Neural cell (in vitro differentiated cells): ENCODE results near the gene RELT.

Experiments
- EP300 ChIP-seq: fragments of 450-650 bp; conservative IDR thresholded peaks from 2 replicates; pipeline ENCODE4 v1.6.1; 2014; ENCODE audit warnings: antibody characterized with exemption, mild to moderate bottlenecking, moderate library complexity; ENCODE audit not compliant: poor library complexity, severe bottlenecking
- EZH2 ChIP-seq: fragments of 200-600, 300-800 bp; shearing (Covaris generic), sonication (generic); IDR thresholded peaks from 2 replicates; pipeline ENCODE4 v1.6.1; 2014; ENCODE audit warnings: antibody characterized with exemption, low read length, borderline replicate concordance, mild to moderate bottlenecking; ENCODE audit not compliant: insufficient read depth, poor library complexity, severe bottlenecking
- MXI1 ChIP-seq: fragments of 450-650 bp; conservative IDR thresholded peaks from 2 replicates; pipeline ENCODE4 v1.6.1; 2014; ENCODE audit warnings: antibody characterized with exemption, mild to moderate bottlenecking; ENCODE audit not compliant: poor library complexity, severe bottlenecking
- POLR2AphosphoS5 ChIP-seq: IDR thresholded peaks from 2 replicates; pipeline ENCODE4 v1.6.1; 2012
- REST ChIP-seq: IDR thresholded peaks from 2 replicates; pipeline ENCODE4 v1.6.1; 2012; ENCODE audit warnings: borderline replicate concordance
- SMC3 ChIP-seq: fragments of 450-650 bp; conservative IDR thresholded peaks from 2 replicates; pipeline ENCODE4 v1.6.1; 2014; ENCODE audit warnings: antibody characterized with exemption, mild to moderate bottlenecking, moderate library complexity; ENCODE audit not compliant: poor library complexity
- TAF1 ChIP-seq: IDR thresholded peaks from 2 replicates; pipeline ENCODE4 v1.6.1; 2012; ENCODE audit warnings: low read depth
- TF ChIP-seq, protein P1 (sequence below): fragments of 450-650 bp; IDR thresholded peaks from 2 replicates; pipeline ENCODE4 v1.5.1; 2014; ENCODE audit warnings: antibody characterized with exemption, mild to moderate bottlenecking, moderate library complexity; ENCODE audit not compliant: poor library complexity, severe bottlenecking

DNA sequence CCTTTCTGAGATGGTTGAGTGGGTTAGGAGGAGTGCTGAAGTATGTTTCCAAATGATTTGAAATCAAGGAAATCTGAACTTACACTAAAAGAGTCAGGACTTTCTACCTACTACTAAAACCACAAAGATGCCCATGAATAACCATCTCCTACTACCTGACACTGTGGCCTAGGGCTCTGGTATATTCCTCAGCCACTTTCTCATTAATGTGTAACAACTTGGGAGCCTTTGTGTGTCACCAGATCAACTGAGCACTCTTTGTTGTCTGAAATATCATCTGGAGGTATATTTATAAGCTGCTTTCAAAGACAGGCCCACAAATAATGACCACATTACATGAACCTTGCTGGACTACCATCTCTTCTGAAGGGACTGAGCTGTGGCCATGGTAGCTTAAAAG lies 43.9 kb downstream of the RELT start:
- TF ChIP-seq, protein P1, sequence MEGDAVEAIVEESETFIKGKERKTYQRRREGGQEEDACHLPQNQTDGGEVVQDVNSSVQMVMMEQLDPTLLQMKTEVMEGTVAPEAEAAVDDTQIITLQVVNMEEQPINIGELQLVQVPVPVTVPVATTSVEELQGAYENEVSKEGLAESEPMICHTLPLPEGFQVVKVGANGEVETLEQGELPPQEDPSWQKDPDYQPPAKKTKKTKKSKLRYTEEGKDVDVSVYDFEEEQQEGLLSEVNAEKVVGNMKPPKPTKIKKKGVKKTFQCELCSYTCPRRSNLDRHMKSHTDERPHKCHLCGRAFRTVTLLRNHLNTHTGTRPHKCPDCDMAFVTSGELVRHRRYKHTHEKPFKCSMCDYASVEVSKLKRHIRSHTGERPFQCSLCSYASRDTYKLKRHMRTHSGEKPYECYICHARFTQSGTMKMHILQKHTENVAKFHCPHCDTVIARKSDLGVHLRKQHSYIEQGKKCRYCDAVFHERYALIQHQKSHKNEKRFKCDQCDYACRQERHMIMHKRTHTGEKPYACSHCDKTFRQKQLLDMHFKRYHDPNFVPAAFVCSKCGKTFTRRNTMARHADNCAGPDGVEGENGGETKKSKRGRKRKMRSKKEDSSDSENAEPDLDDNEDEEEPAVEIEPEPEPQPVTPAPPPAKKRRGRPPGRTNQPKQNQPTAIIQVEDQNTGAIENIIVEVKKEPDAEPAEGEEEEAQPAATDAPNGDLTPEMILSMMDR = no peak
- TF ChIP-seq EP300 = no peak
- no peak for TF ChIP-seq SMC3
- TF ChIP-seq POLR2AphosphoS5 = no peak
- no peak for TF ChIP-seq TAF1
- no peak for TF ChIP-seq REST
- no peak for TF ChIP-seq MXI1
- no peak for TF ChIP-seq EZH2
